Measurements from ENCODE around the gene PEX12. TPM values are rescaled to one million over a fixed set of nuclear protein-coding genes. Genes with fewer than 3 reads are reported as not detected.

Gene PEX12
- total and polyA plus RNA-seq, 4 donors, result 1.6 to 5.6 (median 3.0) TPM

DNA sequence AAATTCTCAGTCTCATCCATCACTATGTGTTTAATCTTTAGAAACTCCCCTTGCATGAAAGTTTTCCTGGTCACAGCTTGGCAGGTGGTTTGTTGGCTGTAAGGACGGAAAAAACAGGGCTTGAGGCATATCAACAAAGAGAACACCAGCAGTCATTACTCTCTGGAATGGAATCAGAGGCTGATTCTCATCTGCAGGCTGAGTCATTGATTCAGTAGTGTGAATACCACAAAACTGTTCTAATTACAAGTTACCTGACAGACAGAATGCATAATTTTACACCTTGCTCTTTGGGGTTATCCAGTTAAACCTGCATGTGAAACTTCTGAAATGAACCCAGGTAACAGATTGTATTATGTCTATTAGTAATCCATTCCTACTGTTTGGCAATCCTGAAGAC lies 29.4 kb downstream of the PEX12 start:
- no peak for DNase-seq
- H3K4me3 ChIP-seq (ENCODE audit: low read length in 2 of 2), result no peak overlapping the region
- 42 to 53% methylated on average over 1 of the region's 1 CpG for whole genome bisulfite sequencing, 2 donors
- H3K27me3 ChIP-seq (ENCODE audit: control insufficient read depth in 1 of 2, insufficient read depth in 2 of 2, low read length in 1 of 2), result peaks cover 0 to 2% of the 10 kb centered on the region in 2 donors
- intact Hi-C loops (cut with DNase I), result no loop called here
- no peak overlapping the region for H3K27ac ChIP-seq (ENCODE audit: low read depth in 1 of 2, low read length in 2 of 2)
- ATAC-seq (ENCODE audit: low FRiP score), result no peak
- no peaks in the 10 kb centered on the region for H3K9me3 ChIP-seq (ENCODE audit: control insufficient read depth, low read length)
- no peaks in the 10 kb centered on the region for H3K4me1 ChIP-seq (ENCODE audit: control insufficient read depth in 1 of 2, insufficient read depth in 2 of 2, low read length in 2 of 2)
- no peaks in the 10 kb centered on the region for H3K36me3 ChIP-seq (ENCODE audit: control insufficient read depth in 1 of 2, insufficient read depth in 2 of 2, low read length in 1 of 2)

DNA sequence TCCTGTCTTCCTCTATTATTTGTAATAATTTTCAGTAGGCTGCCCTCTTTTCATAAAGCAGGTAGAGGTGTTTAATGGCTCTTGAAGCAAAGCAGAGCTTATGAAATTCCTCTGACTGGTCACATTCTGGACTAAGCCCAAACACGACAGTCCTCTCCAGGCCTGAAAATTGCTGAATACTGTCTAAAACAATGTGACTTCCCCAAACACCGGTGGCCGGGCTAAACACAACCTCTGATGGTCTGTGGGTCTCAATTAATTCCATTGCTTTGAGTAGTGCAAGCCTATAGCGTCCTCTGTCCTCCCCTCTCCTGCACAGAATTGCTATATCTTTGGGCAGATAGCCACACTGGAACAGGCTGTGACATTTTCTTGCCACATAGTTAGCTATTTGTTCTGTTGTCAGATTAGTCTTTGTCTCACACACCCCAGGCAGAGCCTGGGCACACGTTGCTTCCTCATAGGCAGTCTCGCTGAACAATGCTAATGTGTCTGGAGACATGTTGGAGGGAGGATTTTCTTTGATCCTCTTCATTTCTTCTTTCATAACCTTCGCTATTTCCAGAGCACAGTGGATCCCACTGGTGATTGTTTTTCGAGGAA lies 30.1 kb downstream of the PEX12 start:
- H3K27ac ChIP-seq (ENCODE audit: low read depth in 1 of 2, low read length in 2 of 2), result no peak overlapping the region
- intact Hi-C loops (cut with DNase I), result no loop called here
- DNase-seq, result no peak
- H3K4me1 ChIP-seq (ENCODE audit: control insufficient read depth in 1 of 2, insufficient read depth in 2 of 2, low read length in 2 of 2), result peaks cover 0 to 3% of the 10 kb centered on the region in 2 donors
- no peaks in the 10 kb centered on the region for H3K36me3 ChIP-seq (ENCODE audit: control insufficient read depth in 1 of 2, insufficient read depth in 2 of 2, low read length in 1 of 2)
- H3K4me3 ChIP-seq (ENCODE audit: low read length in 2 of 2), result no peak overlapping the region
- H3K27me3 ChIP-seq (ENCODE audit: control insufficient read depth in 1 of 2, insufficient read depth in 2 of 2, low read length in 1 of 2), result peaks cover 0 to 2% of the 10 kb centered on the region in 2 donors
- ATAC-seq (ENCODE audit: low FRiP score), result no peak
- no peaks in the 10 kb centered on the region for H3K9me3 ChIP-seq (ENCODE audit: control insufficient read depth, low read length)
- 48 to 53% methylated on average over 8 of the region's 8 CpGs for WGBS, 2 donors

DNA sequence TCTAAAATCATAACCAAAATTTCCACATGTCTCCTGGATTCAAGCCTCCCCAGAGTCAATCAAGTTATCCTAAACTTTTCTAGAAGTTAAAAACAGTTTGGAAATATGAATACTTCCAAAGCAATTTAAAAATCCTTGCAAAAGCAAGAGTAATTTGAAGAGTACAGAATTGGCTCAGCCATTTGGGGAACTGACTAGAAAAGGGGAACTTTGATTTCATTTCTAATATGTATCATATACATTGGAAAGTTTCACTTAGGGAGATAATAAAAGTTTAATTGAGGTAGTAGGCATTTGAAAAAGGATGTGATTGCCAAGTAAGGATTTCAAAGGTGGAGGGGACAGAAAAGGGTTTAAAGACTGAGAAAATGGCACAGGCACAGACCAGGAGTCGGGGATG lies 31.9 kb downstream of the PEX12 start:
- Histone ChIP-seq H3K4me1 (ENCODE audit: control insufficient read depth in 1 of 2, insufficient read depth in 2 of 2, low read length in 2 of 2) (peaks cover 0 to 3% of the 10 kb centered on the region in 2 donors), H3K27ac (ENCODE audit: low read depth in 1 of 2, low read length in 2 of 2) (no peak overlapping the region), H3K36me3 (ENCODE audit: control insufficient read depth in 1 of 2, insufficient read depth in 2 of 2, low read length in 1 of 2) (no peaks in the 10 kb centered on the region), H3K27me3 (ENCODE audit: control insufficient read depth in 1 of 2, insufficient read depth in 2 of 2, low read length in 1 of 2) (peaks cover 0 to 1% of the 10 kb centered on the region in 2 donors), H3K9me3 (ENCODE audit: control insufficient read depth, low read length) (no peaks in the 10 kb centered on the region), H3K4me3 (ENCODE audit: low read length in 2 of 2) (no peak overlapping the region)
- no peak for DNase-seq
- intact Hi-C loops (cut with DNase I), result no loop called here
- whole genome bisulfite sequencing, 2 donors, result 64 to 78% methylated on average over 1 of the region's 1 CpG
- no peak for ATAC-seq (ENCODE audit: low FRiP score)

DNA sequence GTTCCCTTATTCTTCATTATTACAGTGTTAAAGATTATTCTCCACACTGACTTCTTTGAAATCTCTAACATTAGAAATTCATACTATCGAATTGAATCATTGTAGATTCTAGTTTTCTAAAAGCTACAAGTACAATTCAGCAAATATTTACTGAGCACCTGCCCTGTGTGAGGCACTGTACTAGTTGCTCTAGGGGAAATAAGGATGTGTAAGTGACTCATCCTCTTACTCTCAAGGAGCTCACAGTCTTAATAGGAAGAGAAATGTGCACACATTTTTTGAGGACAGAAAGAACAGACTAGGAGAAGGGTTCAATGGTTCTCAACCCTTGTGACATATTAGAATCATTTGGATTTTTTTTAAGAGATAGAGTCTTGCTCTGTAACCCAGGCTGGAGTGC lies 33.2 kb downstream of the PEX12 start:
- Histone ChIP-seq H3K4me1 (ENCODE audit: control insufficient read depth in 1 of 2, insufficient read depth in 2 of 2, low read length in 2 of 2) (peaks cover 0 to 3% of the 10 kb centered on the region in 2 donors), H3K27ac (ENCODE audit: low read depth in 1 of 2, low read length in 2 of 2) (no peak overlapping the region), H3K9me3 (ENCODE audit: control insufficient read depth, low read length) (no peaks in the 10 kb centered on the region), H3K27me3 (ENCODE audit: control insufficient read depth in 1 of 2, insufficient read depth in 2 of 2, low read length in 1 of 2) (no peaks in the 10 kb centered on the region), H3K36me3 (ENCODE audit: control insufficient read depth in 1 of 2, insufficient read depth in 2 of 2, low read length in 1 of 2) (no peaks in the 10 kb centered on the region), H3K4me3 (ENCODE audit: low read length in 2 of 2) (no peak overlapping the region)
- intact Hi-C loops (cut with DNase I), result no loop called here
- no peak for DNase-seq
- ATAC-seq (ENCODE audit: low FRiP score), result no peak
- 78 to 86% methylated on average over 1 of the region's 1 CpG for WGBS, 2 donors

DNA sequence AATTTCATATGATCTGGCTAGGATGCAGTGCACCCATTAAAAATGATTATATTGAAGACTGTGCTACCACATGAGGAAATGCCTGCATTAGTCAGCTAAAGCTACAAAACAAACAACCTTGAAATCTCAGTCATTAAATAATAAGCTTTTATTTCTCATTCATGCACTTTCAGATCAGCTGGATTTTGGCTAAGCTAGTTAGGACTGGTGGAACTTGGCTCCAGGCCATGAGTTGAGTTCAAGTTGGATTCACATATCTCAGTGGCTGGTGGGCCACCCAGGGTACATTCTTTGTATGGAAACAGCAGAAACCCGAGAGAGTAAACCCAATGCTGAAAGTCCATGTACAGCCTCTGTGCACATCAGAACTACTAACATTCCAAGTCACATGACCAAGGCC lies 34.5 kb downstream of the PEX12 start:
- no peak overlapping the region for H3K27ac ChIP-seq (ENCODE audit: low read depth in 1 of 2, low read length in 2 of 2)
- peaks cover 0 to 3% of the 10 kb centered on the region in 2 donors for H3K4me1 ChIP-seq (ENCODE audit: control insufficient read depth in 1 of 2, insufficient read depth in 2 of 2, low read length in 2 of 2)
- H3K4me3 ChIP-seq (ENCODE audit: low read length in 2 of 2), result no peak overlapping the region
- no peaks in the 10 kb centered on the region for H3K9me3 ChIP-seq (ENCODE audit: control insufficient read depth, low read length)
- no peaks in the 10 kb centered on the region for H3K27me3 ChIP-seq (ENCODE audit: control insufficient read depth in 1 of 2, insufficient read depth in 2 of 2, low read length in 1 of 2)
- WGBS, 2 donors, result 17 to 26% methylated on average over 1 of the region's 1 CpG
- intact Hi-C loops (cut with DNase I), result loop anchor here (5.0 kb wide), 2 partner anchors 372 to 1127 kb away; no protein-coding TSS in a partner anchor
- no peaks in the 10 kb centered on the region for H3K36me3 ChIP-seq (ENCODE audit: control insufficient read depth in 1 of 2, insufficient read depth in 2 of 2, low read length in 1 of 2)
- no peak for DNase-seq
- ATAC-seq (ENCODE audit: low FRiP score), result no peak

DNA sequence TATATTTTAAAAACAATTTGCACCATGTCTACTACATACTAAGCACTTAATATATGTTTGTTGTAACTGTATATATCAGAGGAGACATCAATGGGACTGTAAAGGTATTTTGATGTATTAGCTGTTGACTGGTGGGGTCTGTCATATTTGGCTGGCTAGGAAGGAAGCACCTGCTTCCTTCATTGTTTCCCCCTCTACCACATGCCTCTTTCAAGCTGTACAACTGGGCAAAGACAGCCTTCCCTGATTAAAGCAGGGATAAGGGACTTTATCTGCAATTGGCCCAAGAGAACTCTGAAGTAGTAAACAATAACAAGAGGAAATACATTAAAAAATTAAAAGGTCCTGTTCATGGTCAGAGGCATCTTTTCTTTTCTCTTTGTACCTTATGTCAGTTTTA lies 35.4 kb downstream of the PEX12 start:
- ATAC-seq (ENCODE audit: low FRiP score), result no peak
- Histone ChIP-seq H3K27me3 (ENCODE audit: control insufficient read depth in 1 of 2, insufficient read depth in 2 of 2, low read length in 1 of 2) (no peaks in the 10 kb centered on the region), H3K27ac (ENCODE audit: low read depth in 1 of 2, low read length in 2 of 2) (no peak overlapping the region), H3K4me3 (ENCODE audit: low read length in 2 of 2) (no peak overlapping the region), H3K9me3 (ENCODE audit: control insufficient read depth, low read length) (no peaks in the 10 kb centered on the region), H3K36me3 (ENCODE audit: control insufficient read depth in 1 of 2, insufficient read depth in 2 of 2, low read length in 1 of 2) (no peaks in the 10 kb centered on the region), H3K4me1 (ENCODE audit: control insufficient read depth in 1 of 2, insufficient read depth in 2 of 2, low read length in 2 of 2) (peaks cover 0 to 3% of the 10 kb centered on the region in 2 donors)
- intact Hi-C loops (cut with DNase I), result loop anchor here (5.0 kb wide), 2 partner anchors 371 to 1126 kb away; no protein-coding TSS in a partner anchor
- no peak for DNase-seq

DNA sequence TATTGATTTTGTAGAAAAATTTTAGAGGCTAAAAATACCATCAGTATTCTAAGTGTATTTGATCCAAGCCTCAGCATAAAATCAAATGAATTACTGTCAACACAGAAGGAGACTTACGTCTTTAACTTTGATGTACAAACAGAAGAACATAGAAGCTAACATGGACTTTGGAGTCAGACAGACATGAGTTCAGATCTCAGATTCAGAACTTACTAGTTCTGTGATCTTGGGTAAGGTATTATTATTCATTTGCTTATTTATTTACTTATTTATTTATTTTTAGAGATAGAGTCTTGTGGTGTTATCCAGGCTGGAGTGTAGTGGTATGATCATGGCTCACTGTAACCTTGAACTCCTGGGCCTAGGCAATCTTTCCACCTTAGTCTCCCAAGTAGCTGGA lies 36.9 kb downstream of the PEX12 start:
- 60 to 70% methylated on average over 1 of the region's 1 CpG for WGBS, 2 donors
- Histone ChIP-seq H3K9me3 (ENCODE audit: control insufficient read depth, low read length) (no peaks in the 10 kb centered on the region), H3K27me3 (ENCODE audit: control insufficient read depth in 1 of 2, insufficient read depth in 2 of 2, low read length in 1 of 2) (no peaks in the 10 kb centered on the region), H3K36me3 (ENCODE audit: control insufficient read depth in 1 of 2, insufficient read depth in 2 of 2, low read length in 1 of 2) (no peaks in the 10 kb centered on the region), H3K4me3 (ENCODE audit: low read length in 2 of 2) (no peak overlapping the region), H3K27ac (ENCODE audit: low read depth in 1 of 2, low read length in 2 of 2) (no peak overlapping the region), H3K4me1 (ENCODE audit: control insufficient read depth in 1 of 2, insufficient read depth in 2 of 2, low read length in 2 of 2) (peaks cover 0 to 3% of the 10 kb centered on the region in 2 donors)
- ATAC-seq (ENCODE audit: low FRiP score) (no peak), DNase-seq (no peak)
- intact Hi-C loops (cut with DNase I), result loop anchor here (5.0 kb wide), 2 partner anchors 369 to 1124 kb away; no protein-coding TSS in a partner anchor

DNA sequence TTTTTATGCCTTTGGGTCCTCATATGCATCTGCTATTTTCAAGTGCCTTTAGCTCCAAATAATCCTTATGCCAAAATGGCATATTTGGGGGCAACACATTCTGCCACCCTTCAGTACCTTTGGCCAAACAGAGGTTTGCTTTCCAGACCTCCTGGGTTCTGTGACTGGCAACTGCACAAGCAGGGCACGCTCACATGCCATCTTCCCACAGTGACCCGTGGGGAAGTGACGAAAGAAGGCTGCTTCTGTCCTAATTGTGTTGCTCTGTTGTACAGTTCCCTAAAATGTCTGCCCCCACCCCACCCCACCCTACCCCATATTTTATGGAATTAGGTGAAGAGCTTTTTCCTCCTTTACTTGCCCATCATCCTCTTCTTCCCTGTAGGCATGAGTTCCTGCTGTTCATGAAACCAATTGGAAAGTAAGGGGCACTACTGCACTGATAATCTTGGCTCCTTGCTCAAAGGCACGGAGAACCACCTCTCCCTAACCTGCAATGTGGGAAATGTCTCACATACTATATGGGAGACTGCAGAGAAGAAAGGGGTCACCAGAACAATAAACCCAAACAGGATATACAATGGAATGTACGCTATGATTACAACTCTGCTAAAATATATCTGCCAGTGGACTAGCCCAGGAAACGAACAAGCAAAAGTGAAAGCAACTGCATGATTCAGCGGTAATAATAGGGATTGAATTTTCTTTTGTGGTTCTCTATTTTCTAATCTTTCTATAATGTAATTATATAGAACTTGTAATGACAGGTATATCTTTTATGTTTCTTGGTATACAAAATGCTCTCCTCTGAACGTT lies 37.6 kb downstream of the PEX12 start:
- DNase-seq (peak in 1 of 2 donors; percentile 82), ATAC-seq (ENCODE audit: low FRiP score) (no peak)
- Histone ChIP-seq H3K9me3 (ENCODE audit: control insufficient read depth, low read length) (no peaks in the 10 kb centered on the region), H3K4me1 (ENCODE audit: control insufficient read depth in 1 of 2, insufficient read depth in 2 of 2, low read length in 2 of 2) (peaks cover 0 to 3% of the 10 kb centered on the region in 2 donors), H3K27ac (ENCODE audit: low read depth in 1 of 2, low read length in 2 of 2) (no peak overlapping the region), H3K36me3 (ENCODE audit: control insufficient read depth in 1 of 2, insufficient read depth in 2 of 2, low read length in 1 of 2) (no peaks in the 10 kb centered on the region), H3K27me3 (ENCODE audit: control insufficient read depth in 1 of 2, insufficient read depth in 2 of 2, low read length in 1 of 2) (no peaks in the 10 kb centered on the region), H3K4me3 (ENCODE audit: low read length in 2 of 2) (no peak overlapping the region)
- intact Hi-C loops (cut with DNase I), result loop anchor here (5.0 kb wide), 2 partner anchors 368 to 1123 kb away; no protein-coding TSS in a partner anchor
- whole genome bisulfite sequencing, 2 donors, result 53 to 59% methylated on average over 8 of the region's 8 CpGs

DNA sequence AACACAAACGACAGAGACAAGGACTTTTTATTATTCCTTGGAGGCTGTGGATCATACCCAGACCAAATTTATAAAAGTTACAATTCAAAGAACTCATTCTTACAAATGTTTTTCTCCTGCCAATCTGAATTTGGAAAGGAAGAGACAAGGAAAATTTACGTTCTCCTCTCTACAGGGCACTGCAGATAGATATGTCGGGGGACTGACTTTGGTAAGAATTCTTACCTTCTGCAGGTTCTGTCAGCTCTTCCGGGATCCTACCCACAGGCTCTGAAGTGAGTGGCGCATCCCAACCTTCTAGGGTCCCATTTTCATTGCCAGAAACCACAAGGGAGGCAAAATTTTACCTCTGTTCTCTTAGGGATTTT lies 38.7 kb downstream of the PEX12 start:
- H3K27ac ChIP-seq (ENCODE audit: low read depth in 1 of 2, low read length in 2 of 2), result no peak overlapping the region
- H3K4me3 ChIP-seq (ENCODE audit: low read length in 2 of 2), result no peak overlapping the region
- DNase-seq, result no peak
- H3K9me3 ChIP-seq (ENCODE audit: control insufficient read depth, low read length), result no peaks in the 10 kb centered on the region
- WGBS, 2 donors, result 31 to 38% methylated on average over 5 of the region's 5 CpGs
- intact Hi-C loops (cut with DNase I), result loop anchor here (5.0 kb wide), 3 partner anchors 227 to 1122 kb away; no protein-coding TSS in a partner anchor
- no peak for ATAC-seq (ENCODE audit: low FRiP score)
- H3K4me1 ChIP-seq (ENCODE audit: control insufficient read depth in 1 of 2, insufficient read depth in 2 of 2, low read length in 2 of 2), result peaks cover 0 to 3% of the 10 kb centered on the region in 2 donors
- no peaks in the 10 kb centered on the region for H3K27me3 ChIP-seq (ENCODE audit: control insufficient read depth in 1 of 2, insufficient read depth in 2 of 2, low read length in 1 of 2)
- H3K36me3 ChIP-seq (ENCODE audit: control insufficient read depth in 1 of 2, insufficient read depth in 2 of 2, low read length in 1 of 2), result no peaks in the 10 kb centered on the region
